Thoracic aorta (tissue), 2 donors: ENCODE measurements around the gene PTEN. TPM values are rescaled to one million over a fixed set of nuclear protein-coding genes. Genes with fewer than 3 reads are reported as not detected.

ENCODE experiments used
- ATAC-seq: fragments of 150-250 bp; one replicate; pipeline ENCODE4 v1.8.0; 2017; ENCODE audit warnings: low read depth; ENCODE audit not compliant: insufficient number of reproducible peaks, low FRiP score
- DNase-seq: peaks from one replicate; pipeline ENCODE4 v3.0.0-alpha.2; 2020; ENCODE audit warnings: low spot score
- H3K27ac ChIP-seq, 2 donors: fragments of 200-600 bp; sonication (generic); 1 replicate in 1 of 2; 2 replicates in 1 of 2; pipeline ENCODE4 v1.5.1; 2016; ENCODE audit warnings: mild to moderate bottlenecking in 2 of 2, moderate library complexity in 2 of 2
- H3K27me3 ChIP-seq: fragments of 200-600 bp; sonication (generic); replicated peaks from 2 replicates; pipeline ENCODE4 v1.6.0; 2016; ENCODE audit warnings: mild to moderate bottlenecking; ENCODE audit not compliant: insufficient read depth
- H3K36me3 ChIP-seq: fragments of 200-600 bp; sonication (generic); one replicate; pipeline ENCODE4 v1.5.1; 2016
- H3K4me1 ChIP-seq, 2 donors: fragments of 200-600 bp; sonication (generic); 1 replicate in 1 of 2; 2 replicates in 1 of 2; pipeline versions ENCODE4 v1.5.1 to v1.6.0; 2016; ENCODE audit warnings: low read depth in 2 of 2, mild to moderate bottlenecking in 1 of 2; ENCODE audit not compliant: control insufficient read depth in 1 of 2
- H3K4me3 ChIP-seq: fragments of 200-600 bp; sonication (generic); 2 replicates; pipeline ENCODE4 v1.5.1; 2016; ENCODE audit warnings: mild to moderate bottlenecking
- H3K9me3 ChIP-seq: fragments of 200-600 bp; sonication (generic); 2 replicates; pipeline ENCODE4 v1.5.1; 2016
- CTCF ChIP-seq: fragments of 200-600 bp; sonication (generic); IDR thresholded peaks from one replicate; pipeline ENCODE4 v1.5.1; 2019; ENCODE audit warnings: antibody characterized with exemption
- total RNA-seq, 2 donors: library from RNA; depleted of rRNA; stranded (reverse); fragments of >200 nt; gene quantifications; one replicate each; pipeline versions ENCODE4 v1.1.0 to v1.2.3, GENCODE V29; 2016

The PTEN gene
- total RNA-seq, 2 donors from 2014 or later = 146 to 168 TPM

- peaks cover 34 to 44% of the 10 kb centered on the region in 2 donors for H3K4me1 ChIP-seq
- no peak for TF ChIP-seq CTCF
- H3K4me3 ChIP-seq = no peak overlapping the region
- ATAC-seq = no peak
- DNase-seq = no peak
- no peaks in the 10 kb centered on the region for H3K27me3 ChIP-seq
- H3K27ac ChIP-seq = peak overlapping the region; percentile 19 to 50
- peaks cover 6% of the 10 kb centered on the region for H3K36me3 ChIP-seq
- H3K9me3 ChIP-seq = peaks cover 18% of the 10 kb centered on the region
These were observed 52.0 kb downstream of the PTEN start for GRCh38 chr10:87915406-87915805.

- H3K27ac ChIP-seq = peak overlapping the region; percentile 19 to 50
- H3K9me3 ChIP-seq = peaks cover 18% of the 10 kb centered on the region
- H3K4me1 ChIP-seq = peaks cover 34 to 45% of the 10 kb centered on the region in 2 donors
- no peak for TF ChIP-seq CTCF
- H3K36me3 ChIP-seq = peaks cover 5% of the 10 kb centered on the region
- no peak for DNase-seq
- no peaks in the 10 kb centered on the region for H3K27me3 ChIP-seq
- ATAC-seq = no peak
- no peak overlapping the region for H3K4me3 ChIP-seq
These were observed 52.6 kb downstream of the PTEN start for GRCh38 chr10:87915989-87916388.

GRCh38 chr10:87916515-87916914, 53.1 kb downstream of the PTEN start:
- H3K9me3 ChIP-seq = peaks cover 18% of the 10 kb centered on the region
- H3K36me3 ChIP-seq = peaks cover 5% of the 10 kb centered on the region
- no peak for TF ChIP-seq CTCF
- H3K27me3 ChIP-seq = no peaks in the 10 kb centered on the region
- peaks cover 37 to 50% of the 10 kb centered on the region in 2 donors for H3K4me1 ChIP-seq
- H3K4me3 ChIP-seq = no peak overlapping the region
- DNase-seq = no peak
- H3K27ac ChIP-seq = peak overlapping the region; percentile 19 to 50
- no peak for ATAC-seq

- no peaks in the 10 kb centered on the region for H3K27me3 ChIP-seq
- H3K27ac ChIP-seq = peak overlapping the region; percentile 2 to 16
- peaks cover 41 to 69% of the 10 kb centered on the region in 2 donors for H3K4me1 ChIP-seq
- ATAC-seq (no peak), DNase-seq (no peak)
- peaks cover under 1% of the 10 kb centered on the region for H3K36me3 ChIP-seq
- peaks cover 7% of the 10 kb centered on the region for H3K9me3 ChIP-seq
- peak overlapping the region; percentile 0 for H3K4me3 ChIP-seq
- TF ChIP-seq CTCF = no peak
These were observed 54.9 kb downstream of the PTEN start for GRCh38 chr10:87918254-87918859.

GRCh38 chr10:87920538-87920937, 57.1 kb downstream of the PTEN start:
- Histone ChIP-seq H3K4me3 (no peak overlapping the region), H3K27me3 (no peaks in the 10 kb centered on the region), H3K4me1 (peaks cover 49 to 79% of the 10 kb centered on the region in 2 donors), H3K36me3 (no peaks in the 10 kb centered on the region), H3K27ac (no peak overlapping the region), H3K9me3 (no peaks in the 10 kb centered on the region)
- ATAC-seq (no peak), DNase-seq (no peak)
- no peak for TF ChIP-seq CTCF
